GM19438 (cell line): ENCODE measurements around the gene HARBI1.
"Not testable (repeated sequence)": the region's sequence is repeated elsewhere in the genome, so short reads cannot be mapped to it uniquely, and the experiment has no call there.

Experiments
- ATAC-seq: cut with Tn5 transposase; IDR thresholded peaks from one replicate; pipeline ENCODE4 v1.9.1; 2021; ENCODE audit warnings: low read depth; ENCODE audit not compliant: unreplicated experiment

Gene HARBI1

DNA sequence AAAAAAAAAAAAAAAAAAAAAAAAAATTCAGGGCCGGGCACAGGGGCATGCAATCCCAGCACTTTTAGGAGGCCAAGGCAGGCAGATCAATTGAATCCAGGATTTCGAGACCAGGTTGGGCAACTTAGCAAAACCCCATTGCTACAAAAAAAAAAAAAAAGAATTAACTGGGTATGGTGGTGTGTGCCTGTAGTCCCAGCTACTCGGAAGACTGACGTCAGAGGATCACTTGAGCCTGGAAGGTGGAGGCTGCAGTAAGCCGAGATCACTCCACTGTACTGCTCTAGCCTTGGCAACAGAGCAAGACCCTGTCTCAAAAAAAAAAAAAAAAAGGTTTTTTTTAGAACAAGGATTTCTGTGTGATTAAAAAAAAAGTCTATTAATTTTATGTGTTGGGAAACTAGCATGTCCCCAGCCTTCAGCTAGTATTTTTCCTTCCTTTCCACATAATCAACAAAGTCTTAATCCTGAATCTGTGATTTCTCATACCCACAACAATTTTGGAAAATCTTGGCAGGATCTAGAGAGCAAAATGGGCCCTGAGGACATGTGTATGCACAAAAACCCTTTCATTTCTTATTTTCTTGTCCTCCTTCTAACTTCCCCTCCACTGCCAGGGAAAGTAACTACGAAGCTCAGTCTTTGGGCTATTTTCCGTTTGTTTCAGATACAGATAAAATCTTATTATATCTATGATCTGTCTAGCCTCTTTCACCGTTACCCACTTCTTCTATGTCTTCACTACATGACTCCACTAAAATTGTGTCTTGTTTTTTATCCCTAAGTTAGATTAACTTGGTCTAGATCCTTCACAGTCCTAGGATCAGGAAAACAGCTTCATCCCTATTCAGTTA, 17.5 kb downstream of the HARBI1 start:
- ATAC-seq = no peak

DNA sequence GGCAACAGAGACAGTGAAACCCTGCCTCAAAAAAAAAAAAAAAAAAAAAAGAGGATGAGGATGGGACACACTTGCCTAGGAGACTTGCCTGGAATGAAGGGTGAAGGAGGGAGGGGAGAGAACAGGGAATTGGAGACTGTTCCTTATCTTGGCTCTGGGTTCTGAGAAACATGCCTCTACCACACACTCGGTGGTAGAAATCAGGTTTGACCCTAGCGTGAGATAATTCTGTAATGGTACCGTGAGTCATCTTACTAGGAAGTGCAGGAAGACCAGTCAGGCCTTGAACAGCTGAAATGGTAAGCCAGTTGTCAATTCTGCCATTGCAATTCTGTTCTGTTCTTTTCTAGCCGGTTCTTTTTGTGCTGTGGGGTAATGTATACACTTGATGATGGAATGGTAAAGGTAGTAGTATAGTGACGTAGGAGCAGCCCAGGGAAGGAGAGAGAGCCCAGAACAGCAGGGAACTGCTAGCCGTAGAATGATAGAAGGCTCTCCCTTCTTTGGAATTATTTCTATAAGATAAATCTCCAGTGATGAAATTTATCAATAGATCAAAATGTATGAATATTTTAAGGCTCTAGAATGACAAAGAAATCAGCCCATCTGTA, 19.3 kb downstream of the HARBI1 start:
- ATAC-seq = no peak

DNA sequence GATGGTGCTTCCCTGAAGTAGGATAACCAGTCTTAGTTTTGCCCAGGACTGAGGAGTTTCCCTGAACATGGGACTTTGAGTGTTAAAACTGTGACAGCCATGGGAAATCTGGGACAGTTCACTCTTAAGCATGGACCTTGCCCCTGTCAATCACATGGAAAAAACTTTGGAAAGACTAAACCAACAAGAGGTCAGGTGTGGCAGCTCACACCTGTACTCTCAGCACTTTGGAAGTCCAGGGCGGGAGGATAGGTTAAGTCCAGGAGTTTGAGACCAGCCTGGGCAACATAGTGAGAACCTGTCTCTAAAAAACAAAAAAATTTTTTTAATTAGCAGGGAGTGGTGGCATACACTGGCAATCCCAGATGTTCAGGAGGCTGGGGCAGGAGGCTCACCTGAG, 19.9 kb downstream of the HARBI1 start:
- no peak for ATAC-seq

DNA sequence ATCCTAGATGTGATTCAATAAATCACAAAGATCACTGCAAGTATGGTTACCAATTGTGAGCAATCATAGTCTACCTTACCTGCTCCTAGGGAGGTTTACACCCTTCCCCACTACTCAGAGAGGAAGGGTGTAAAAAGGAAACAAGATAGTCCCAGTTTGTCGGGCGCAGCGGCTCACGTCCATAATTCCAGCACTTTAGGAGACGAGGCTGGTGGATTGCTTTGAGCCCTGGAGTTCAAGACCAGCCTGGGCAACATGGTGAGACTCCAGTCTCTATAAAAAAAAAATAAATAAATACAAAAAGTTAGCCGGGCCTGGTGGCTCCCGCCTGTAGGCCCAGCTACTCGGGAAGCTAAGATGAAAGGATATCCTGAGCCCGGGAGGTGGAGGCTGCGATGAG, 22.2 kb downstream of the HARBI1 start:
- ATAC-seq = no peak

DNA sequence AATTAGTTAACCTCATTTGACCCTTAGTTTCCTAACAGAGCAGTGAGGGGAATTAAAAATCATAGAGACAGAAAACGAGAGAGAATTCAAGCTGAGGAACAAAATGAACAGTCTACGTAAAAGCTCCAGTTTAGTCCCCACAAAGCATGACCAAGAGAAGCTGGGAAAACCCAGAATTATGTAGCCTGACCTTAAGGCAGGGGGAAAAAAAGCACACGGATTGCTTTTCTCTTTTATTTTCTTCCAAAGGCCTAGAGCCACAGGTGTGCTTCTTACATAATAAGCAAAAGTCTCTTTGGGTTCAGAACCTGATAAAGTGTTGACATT, 22.7 kb downstream of the HARBI1 start:
- no peak for ATAC-seq

DNA sequence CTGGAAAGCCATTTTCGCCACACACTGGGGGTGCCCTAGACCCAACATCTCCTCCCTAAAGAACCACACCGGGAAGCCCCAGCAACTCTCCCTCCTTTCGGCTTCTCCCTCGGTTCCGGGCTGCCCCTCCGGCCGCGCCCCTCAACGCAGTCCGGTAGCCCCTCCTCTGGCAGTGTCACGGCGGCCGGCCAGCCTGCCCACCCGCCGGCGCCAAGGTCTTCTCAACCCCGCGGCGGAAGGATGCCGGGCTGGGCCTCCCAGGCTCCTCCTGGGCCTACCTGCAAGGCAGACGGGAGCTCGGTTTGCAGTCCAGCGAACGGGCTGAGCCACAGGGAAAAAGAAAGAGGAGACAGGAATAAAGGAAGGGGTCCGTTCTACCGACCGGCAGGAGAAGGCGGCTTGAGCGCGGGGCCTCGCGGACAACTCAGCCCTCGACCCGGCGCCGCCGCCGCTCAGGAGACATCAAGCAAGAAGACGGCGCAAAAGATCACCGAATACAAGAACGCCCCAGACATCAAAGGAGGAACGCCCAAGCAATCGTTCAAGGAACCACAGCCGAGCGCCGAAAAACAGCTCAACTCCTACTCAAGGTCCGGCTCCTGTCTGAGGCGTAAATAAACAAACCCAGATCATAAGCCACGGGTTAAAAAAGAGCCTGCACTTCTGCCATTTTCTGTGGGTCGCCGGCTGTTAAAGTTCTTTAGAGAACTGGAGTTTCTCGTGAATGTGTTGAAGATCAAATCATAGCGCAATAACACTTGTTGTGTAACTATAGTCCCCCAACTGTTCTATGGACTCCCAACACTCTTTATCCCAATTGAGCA, 23.3 kb downstream of the HARBI1 start, which contains the start of gene AMBRA1:
AMBRA1 (minus strand) TSS at position 474 of the 824 bp plus-strand sequence. CDS start 45,643 bp downstream, outside the sequence.
- ATAC-seq = peak; percentile 77

DNA sequence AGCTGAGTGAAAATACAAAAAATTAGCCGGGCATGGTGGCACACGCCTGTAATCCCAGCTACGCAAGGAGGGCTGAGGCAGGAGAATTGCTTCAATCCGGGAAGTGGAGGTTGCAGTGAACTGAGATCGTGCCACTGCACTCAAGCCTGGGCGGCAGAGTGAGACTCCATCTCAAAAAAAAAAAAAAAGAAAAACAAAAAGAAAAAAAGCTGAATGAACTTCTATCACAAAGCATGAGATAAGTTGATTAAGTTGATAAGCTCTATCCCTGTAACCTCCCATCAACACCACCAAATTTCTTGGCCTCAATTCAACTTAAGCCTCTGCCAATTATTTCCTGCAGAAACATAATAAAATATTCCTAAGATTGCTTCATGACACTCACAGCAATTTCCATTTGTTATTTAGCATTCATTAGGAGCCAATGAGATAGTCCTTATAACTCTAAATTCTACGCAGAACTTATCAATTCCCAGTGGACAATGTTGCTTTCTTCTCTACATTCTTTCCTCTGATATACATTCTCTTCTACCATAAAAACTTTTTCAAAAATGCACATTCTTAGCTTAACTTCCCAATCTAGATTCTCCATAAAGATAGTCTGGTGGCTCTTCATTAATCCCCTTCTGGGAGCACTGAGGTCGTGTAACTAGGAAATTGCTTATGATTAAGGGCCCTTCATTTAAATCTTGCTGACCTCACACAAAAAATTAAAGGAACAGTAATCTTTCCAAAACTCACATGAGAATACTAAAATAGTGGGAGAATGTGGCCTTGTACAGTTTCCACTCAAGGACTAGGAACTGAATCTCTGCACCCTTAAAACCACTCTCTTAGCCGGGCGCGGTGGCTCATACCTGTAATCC, 26.1 kb downstream of the HARBI1 start:
- ATAC-seq = no peak

DNA sequence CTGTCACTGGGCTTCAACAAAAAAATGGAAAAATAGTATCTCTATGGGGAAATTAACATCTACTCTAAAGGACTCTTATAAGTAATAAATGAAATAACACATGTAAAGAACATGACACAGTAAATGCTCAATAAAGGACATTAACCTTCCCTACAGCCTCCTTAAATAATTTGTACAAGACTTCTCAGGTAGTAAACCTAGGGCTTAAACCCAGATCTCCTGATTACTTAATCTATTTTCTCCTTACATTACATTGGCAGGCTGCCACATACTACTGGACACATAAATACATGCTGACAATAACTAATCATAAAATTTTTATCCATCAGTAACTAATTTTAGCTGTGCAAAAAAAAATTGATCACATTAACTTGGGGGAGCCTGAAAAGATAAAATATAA, 28.1 kb downstream of the HARBI1 start:
- ATAC-seq = no peak

DNA sequence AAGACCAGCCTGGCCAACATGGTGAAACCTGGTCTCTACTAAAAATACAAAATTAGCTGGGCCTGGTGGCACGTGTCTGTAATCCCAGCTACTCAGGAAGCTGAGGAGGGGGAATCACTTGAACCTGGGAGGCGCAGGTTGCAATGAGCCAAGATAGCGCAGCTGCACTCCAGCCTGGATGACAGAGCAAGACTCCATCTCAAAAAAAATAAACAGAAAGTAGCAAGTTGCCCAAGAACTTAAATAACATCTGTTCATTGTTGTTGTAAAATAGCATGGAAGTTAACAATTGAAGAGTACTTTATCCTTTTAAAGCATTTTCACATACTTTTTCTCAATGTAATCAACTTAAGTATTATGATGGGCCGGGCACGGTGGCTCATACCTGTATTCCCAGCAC, 28.9 kb downstream of the HARBI1 start:
- no peak for ATAC-seq

DNA sequence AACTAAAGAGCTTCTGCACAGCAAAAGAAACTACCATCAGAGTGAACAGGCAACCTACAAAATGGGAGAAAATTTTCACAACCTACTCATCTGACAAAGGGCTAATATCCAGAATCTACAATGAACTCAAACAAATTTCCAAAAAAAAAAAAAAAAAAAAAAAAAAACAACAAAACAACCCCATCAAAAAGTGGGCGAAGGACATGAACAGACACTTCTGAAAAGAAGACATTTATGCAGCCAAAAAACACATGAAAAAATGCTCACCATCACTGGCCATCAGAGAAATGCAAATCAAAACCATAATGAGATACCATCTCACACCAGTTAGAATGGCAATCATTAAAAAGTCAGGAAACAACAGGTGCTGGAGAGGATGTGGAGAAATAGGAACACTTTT, 33.5 kb downstream of the HARBI1 start:
- ATAC-seq = not testable (repeated sequence)

DNA sequence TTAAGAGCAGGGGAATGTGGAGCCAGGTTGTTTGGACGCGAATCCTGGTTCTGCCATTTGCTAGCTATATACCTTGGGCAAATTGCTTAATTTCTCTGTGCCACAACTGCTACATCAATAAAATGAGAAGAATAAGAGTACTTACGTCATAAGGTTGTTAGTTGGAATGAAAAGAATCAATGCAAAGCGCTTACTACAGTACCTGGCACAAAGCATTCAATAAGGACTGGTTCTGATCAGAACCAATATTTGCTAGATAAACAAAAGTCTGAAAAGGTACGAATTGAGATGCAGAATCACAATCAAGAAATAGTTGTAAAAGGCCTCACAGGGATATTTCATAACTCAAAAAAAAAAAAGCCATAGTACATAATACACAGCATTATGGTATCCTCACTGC, 34.4 kb downstream of the HARBI1 start:
- ATAC-seq = no peak

DNA sequence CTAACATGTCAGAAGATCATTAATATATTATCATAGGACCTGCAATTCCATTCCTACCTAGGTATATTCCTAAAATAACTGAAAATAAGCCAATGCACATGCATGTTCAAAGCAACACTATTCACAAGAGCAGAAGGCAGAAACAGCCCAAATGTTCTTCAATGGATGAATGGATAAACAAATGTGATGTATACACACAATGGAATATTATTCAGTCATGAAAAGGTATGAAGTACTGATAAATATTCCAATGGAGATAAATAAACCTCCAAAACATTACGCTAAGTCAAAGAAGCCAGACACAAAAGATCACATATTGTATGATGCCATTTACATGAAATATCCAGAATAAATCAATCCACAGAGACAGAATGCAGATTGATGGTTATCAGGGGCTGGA, 40.0 kb downstream of the HARBI1 start:
- ATAC-seq = no peak

DNA sequence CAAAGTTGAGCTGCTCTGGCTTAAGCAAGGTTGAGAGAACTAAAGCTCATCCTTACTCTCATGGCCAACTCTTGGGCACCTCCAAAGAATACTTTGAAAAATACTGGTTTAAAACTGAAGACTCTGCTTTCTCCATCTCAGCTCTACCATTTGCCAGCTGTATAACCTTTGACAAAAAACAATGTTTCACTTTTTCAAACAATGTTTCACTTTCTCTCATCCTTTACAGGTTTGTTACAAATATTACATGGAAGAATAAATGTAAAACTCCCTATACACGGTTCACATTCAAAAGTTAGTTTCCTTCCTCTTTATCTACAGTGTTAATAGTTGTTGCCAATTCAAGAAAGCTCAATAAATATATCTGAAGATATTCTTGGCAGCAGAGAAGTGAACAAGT, 42.4 kb downstream of the HARBI1 start:
- ATAC-seq = no peak

DNA sequence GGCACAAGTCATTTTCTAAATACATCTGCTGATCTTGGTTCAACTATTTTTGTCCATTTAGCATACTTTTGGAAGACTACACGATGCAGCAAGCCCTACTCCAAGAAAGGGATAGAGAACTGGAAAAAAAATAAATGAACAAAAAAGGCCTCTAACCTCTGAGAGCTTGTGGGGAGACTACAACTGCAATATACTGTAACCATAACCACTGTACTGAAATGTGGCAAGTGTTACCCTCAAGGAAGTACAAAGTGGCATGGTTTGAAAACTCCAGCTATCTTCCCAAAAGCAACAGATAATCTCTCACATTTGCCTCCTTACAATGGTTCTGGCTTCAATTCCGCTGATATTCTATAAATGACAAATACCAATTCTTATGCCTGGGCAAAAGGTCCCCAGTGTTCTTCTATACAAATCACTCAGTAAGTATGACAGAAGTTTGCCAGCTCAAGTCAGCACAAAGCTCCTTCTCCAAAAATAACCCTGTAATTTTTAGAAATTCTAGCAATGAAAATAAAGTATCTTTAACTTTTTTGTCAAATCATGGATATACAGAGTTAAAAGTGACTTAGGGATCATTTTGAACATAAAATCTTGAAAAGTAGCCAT, 46.1 kb downstream of the HARBI1 start:
- ATAC-seq = no peak

DNA sequence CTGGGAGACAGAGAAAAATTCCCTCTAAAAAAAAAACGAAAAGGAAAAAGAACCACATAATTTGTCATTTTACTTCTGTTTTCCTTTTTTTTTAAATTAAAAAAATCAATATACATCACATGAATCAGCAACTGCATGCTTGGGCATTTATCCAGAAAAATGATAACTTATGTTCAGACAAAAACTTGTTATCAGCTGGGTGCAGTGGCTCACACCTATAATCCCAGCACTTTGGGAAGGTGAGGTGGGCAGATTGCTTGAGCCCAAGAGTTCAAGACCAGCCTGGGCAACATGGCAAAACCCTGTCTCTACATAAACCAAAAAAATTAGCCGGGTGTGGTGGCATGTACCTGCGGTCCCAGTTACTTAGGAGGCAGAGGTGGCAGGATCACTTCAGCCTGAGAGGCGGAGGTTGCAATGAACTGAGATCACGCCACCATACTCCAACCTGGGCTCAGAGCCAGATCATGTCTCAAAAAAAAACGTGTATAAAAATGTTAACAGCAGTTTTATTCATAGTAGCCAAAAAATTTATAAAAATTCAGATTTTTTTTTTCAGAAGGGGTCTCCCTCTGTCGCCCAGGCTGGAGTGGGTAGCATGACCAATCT, 51.7 kb downstream of the HARBI1 start:
- no peak for ATAC-seq

DNA sequence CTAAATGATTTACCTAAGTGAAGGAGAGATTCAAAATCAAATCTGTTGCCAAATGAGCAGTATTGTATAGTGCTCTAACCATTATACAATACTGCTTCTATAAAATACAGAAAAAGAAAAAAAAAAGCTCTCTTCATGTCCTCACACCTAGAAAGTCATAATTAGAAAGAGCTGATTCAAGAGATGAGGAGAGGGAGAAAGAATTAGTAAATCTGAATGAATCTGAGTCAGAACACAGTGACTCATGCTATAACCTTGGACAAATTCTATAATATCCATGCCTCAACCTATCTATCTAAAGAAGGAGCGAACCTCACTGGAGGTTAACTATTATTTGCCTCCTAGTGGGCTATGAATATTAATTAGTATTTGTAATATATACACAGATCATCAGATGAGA, 52.6 kb downstream of the HARBI1 start:
- ATAC-seq = no peak

DNA sequence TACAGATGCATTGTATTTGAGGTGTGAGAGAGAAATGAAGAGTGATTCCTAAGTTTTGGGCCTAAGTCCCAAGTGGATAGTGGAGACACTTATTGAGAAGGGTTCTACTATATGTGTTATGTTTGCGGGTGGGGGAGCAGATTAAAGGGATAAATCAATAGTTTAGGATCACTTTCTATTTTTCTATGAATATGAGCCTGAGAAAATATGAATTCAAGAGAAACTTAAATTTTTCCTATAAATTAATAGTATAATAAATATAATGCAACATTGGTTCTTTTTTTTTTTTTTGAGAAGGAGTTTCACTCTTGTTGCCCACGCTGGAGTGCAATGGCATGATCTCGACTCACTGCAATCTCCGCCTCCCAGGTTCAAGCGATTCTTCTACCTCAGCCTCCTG, 54.5 kb downstream of the HARBI1 start:
- ATAC-seq = no peak

DNA sequence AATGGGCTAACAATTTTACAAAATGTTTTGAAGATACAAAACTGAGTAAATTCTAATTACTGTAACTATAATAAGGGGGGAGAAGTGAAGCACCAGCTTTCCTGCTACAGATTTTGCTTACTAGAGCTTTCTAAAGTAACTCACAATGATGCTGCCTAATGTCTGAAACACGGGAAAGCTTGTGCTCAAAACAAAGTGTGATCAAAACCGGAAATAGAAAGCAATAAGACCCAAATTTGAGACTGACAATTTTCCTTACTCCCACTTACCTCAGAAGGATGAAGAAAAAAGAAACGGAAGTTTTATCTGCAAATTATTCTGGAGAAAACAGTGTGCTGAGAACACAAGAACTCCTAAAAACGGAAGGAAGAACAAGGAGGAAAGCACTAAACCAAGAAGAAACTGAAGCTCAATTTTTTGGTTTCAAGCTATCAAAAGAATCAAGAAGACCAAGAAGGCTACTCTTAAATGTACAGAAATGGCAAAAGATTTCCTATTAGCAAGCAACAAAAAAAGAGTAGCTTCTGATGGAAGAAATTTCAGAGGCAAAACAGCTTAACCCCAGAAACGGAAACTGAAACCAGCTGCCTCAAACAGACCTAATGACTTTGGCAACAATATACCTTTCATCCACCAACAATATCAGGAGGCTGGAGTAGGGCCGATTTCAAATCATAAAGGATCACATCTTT, 56.6 kb downstream of the HARBI1 start:
- peak; percentile 66 for ATAC-seq

DNA sequence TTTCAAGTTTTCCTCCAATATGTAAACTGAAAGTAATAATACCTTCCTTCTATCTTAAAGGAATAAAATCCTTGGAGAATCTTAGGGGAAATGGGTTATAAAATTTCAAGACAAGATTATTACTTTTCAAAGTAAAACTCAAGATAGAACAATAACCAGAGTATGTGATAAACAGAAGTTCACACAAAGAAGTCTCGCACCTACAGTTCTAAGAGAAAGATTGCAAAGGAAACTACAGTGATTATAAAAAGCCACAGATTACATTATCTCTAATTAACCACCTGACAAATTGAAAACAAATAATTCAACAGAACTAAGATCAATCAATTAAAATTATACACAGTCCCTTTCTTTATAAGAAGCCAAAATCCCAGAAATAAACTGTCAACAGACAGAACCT, 57.2 kb downstream of the HARBI1 start:
- ATAC-seq = no peak
